HuH-7 (cell line): ENCODE data around the gene CD163.
"Not testable (repeated sequence)": the region's sequence is repeated elsewhere in the genome, so short reads cannot be mapped to it uniquely, and the experiment has no call there.

Source experiments
- DNase-seq: peaks from one replicate; pipeline ENCODE4 v3.0.0; 2011; ENCODE audit warnings: low spot score

The CD163 gene

DNA sequence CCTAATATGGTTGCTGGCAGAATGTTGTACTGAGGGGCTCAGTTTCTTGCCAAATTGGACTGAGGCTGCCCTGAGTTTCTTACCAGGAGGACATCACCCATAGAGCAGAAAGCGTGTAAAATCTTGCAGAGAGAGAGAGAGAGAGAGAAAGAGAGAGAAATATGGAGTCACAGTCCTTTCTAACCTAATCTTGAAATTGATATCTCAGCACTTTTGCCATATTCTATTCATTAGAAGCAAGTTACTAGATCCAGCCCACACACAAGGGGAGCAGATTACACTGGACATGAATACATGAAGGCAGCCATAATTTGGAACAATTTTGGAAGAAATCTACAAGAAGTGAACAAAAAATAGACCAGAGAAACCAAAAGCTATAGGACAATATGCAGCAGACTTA lies 55.5 kb downstream of the CD163 start:
- no peak for DNase-seq

DNA sequence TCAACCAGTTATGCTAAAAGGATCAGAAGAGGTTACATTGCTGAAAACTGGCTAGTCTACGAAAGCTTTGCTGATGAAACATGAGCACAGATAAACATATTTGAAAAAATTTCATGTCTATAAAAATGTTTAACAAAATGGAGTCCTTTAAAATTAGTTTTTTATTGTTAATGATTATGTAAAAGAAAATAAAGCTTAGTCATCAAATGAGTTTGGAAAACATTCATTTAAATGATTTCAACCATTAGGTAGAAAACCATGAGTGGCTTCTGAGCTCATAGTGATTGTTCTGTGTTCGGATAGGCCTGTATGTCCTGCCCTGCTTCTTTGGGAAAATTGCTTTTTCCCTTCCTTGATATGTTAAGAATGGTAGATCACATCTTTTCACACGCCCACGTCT lies 59.0 kb downstream of the CD163 start:
- no peak for DNase-seq

DNA sequence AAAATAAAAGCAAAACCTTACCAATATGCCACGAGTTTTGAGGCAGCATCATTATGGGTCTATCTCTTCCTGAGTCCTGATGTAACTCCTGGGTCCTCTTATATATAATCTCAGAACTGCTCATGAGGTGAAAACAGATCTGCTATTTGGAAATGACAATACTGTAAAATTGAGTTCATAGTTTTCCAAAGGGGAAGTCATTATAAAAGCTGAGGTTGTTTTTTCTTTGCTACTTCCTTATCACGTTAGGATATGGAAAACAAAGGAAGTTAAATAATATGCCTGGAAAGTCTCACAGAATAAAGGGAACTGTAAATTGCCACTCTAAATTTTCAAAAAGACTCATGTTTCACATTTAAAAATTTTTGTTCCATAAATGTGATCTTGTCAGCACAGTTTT lies 59.5 kb downstream of the CD163 start, which contains the start of gene CD163L1:
CD163L1 (minus strand) TSS at position 78 of the 400 bp plus-strand sequence; CDS start at position 52, 26 bp downstream.
- DNase-seq = no peak

GRCh38 chr12:7441216-7441615 lies 62.4 kb downstream of the CD163 start:
- DNase-seq = no peak

GRCh38 chr12:7439579-7440505 lies 63.7 kb downstream of the CD163 start:
- no peak for DNase-seq

- DNase-seq = not testable (repeated sequence)
Observed at GRCh38 chr12:7438291-7438995, 65.1 kb downstream of the CD163 start.

DNA sequence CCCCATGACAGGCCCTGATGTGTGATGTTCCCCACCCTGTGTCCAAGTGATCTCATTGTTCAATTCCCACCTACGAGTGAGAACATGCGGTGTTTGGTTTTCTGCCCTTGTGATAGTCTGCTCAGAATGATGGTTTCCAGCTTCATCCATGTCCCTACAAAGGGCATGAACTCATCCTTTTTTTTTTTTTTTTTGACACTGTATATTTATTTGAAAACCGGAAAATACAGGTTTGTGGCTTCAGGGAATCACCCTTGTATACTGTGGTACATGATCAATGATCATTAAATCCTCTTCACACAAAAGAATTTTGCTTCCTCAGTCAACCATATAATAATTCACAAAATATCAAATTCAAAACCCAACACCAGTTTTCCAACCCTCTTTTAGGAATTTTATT lies 66.1 kb downstream of the CD163 start:
- DNase-seq = not testable (repeated sequence)

GRCh38 chr12:7434670-7435069 lies 68.9 kb downstream of the CD163 start:
- DNase-seq = no peak

- DNase-seq = no peak
Observed at GRCh38 chr12:7433276-7433822, 70.2 kb downstream of the CD163 start.

- no peak for DNase-seq
Observed at GRCh38 chr12:7431993-7432685, 71.4 kb downstream of the CD163 start.
